NK-92 treated with Interleukin-12 subunit alpha and Interleukin-12 subunit beta, amount 100 ng/mL, for 24 hours (cell line): ENCODE results near the gene CEACAM20.
"Not testable (repeated sequence)": the region's sequence is repeated elsewhere in the genome, so short reads cannot be mapped to it uniquely, and the experiment has no call there.

ENCODE experiments used
- DNase-seq: peaks from one replicate; lab custom pipeline; 2025; lab: John Stamatoyannopoulos, UW

The CEACAM20 gene

DNA sequence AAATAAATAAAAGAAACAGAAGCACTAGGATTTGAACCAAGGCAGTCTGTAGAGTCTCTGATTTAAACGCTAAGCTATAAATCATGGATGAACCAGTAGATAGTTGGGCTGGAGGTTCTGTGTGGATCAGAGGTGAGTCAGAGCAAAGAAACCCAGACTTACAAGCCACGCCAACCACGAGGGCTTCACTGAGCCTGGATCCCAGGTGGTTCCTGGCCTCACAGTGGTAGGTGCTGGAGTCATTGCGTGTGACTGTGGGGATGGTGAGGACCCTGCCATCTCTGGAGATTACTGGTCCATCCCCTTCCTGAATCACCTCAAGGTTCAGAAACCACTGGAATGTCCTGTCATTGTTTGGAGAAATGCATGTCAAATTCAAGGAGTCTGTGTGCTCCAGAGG lies 19.3 kb upstream of the CEACAM20 start:
- DNase-seq, result no peak

DNA sequence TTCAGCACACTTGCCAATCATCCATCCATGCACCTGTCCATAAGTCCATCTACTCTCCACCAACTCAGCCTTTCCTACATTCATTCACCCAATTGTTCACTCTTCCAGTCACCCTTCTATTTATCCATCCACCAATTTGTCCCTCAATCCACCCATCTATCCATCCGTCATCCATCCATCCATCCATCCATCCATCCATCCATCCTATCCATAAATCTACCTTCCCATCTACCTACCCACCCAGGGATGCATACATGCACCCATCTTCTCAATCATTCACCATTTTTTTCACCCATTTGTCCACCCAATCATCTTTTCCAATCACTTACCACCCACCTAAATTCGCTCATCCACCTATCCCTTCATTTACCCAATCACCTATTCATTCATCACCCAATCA lies 14.6 kb upstream of the CEACAM20 start:
- DNase-seq, result no peak

DNA sequence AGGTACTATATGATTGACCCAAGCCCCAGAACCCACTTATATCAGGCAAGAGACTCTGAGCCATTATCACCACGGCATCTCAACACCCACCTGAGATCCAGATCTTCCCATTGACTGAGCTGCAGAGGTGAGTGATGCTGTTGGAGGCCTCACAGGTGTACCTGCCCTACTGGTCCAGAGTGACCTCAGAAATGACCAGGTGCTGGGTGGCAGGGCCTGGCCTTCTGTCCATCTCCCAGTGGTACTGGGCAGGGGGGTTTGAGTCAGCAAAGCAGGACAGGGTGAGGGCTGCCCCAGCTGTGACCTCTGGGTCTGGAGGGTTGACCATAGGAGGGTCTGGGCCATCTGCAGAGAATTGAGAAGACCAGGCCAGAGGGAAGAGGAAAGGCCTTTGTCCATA lies 13.2 kb upstream of the CEACAM20 start:
- no peak for DNase-seq

DNA sequence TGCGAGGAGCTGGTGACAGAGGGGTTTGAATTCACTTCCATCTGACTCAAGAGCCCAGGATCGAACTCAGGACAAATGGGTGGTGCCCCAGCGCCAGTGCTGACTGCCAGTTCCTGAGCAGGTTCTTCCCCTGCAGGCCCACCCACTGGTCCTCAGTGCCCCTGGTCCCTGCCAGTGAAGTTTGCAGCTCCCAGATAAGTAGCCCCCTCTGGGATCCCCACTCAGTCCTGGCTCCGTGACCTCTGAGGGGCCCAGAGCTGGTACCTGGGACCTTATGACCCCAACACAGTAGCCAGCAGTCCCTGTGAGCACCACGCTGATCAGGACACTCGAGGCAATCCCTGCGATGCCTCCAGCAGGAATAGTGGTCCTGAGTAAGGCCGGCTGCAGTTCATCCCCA lies 11.3 kb upstream of the CEACAM20 start:
- no peak for DNase-seq

- no peak for DNase-seq
Measured at GRCh38 chr19:44539991-44540390, 10.5 kb upstream of the CEACAM20 start.

DNA sequence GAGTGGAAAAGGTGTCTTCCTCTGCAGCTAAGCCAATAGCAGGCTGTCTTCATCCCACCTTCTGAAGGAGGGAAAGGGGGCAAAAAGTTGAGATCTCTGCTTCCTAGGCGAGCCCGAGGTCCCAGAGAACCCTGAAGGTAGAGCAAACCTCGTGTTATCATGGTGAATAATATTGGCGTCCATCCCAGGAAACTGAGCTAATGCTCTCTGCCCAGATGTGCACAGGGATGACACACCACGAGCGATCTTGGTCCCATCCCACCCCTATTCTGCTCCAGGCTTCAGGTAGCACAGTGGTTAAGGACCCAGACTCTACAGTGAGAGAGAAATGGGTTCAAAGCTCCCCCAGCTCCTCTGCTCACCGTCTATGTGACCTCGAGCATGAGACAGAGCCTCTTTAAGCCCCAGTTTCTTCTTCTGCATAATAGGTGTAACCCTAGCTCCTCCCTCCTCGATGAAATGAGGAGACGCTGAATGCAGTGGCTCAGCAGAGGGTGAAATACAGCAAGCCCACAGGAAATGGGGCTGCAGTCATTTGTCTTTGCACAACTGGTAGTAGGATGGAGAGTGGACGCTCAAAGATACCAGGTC lies 9.9 kb upstream of the CEACAM20 start:
- DNase-seq, result no peak

GRCh38 chr19:44535361-44535760 lies 5.9 kb upstream of the CEACAM20 start:
- not testable (repeated sequence) for DNase-seq

- no peak for DNase-seq
Measured at GRCh38 chr19:44532819-44533218, 3.3 kb upstream of the CEACAM20 start.

DNA sequence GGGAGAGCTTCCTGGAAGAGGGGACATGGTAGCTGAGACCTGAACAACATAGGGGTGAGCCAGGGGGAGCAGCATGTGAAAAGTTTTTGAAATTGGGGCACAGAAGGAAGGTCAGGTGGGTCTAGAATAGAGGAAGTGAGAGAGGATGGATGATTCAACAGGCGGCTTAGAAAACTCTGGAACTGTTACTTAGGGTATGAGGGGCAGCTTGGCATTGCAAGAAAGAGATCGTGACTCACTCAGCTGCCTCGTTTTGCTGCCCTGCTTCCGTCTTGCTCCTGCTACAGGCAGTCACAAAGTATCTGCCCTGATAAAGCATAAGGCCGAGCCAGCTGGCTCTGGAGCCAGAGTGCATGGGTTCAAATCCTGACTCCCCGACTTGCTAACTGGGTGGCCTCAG lies 1.3 kb upstream of the CEACAM20 start:
- DNase-seq, result no peak

GRCh38 chr19:44527554-44527953 lies 1.9 kb downstream of the CEACAM20 start:
- no peak for DNase-seq

GRCh38 chr19:44525721-44526430 lies 3.6 kb downstream of the CEACAM20 start:
- DNase-seq, result no peak

DNA sequence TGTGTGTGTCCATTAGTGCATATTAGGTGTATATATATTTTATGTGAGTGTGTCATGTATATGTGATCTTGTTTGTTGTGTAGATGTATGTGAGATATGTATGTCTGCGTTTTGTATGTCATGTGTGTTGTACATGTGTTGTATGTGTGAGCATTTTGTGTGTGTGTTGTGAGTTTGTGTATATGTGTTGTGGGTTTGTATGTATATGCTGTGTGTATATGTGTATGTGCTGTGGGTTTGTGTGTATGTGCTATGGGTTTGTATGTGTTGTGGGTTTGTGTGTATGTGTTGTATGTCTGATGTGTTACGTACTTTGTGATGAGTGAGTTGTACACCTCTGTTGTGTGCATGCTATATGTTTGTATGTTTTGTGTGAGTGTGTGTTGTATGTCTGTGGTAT lies 8.1 kb downstream of the CEACAM20 start:
- DNase-seq, result no peak

DNA sequence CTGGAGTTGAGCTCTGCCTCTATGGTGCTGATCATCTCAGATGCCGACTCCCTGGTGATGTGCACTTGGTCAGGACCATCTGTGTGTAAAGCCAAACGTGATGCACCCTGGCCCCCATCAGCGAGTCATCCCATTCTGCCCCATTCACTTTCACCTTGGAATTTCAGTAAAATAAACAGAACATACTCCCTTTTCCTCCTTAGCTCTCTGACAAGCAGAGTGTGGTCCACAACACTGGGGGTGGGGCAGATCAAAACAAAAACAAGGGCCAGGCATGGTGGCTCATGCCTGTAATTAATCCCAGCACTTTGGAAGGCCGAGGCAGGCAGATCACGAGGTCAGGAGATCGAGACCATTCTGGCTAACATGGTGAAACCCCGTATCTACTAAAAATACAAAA lies 12.3 kb downstream of the CEACAM20 start:
- DNase-seq, result no peak

DNA sequence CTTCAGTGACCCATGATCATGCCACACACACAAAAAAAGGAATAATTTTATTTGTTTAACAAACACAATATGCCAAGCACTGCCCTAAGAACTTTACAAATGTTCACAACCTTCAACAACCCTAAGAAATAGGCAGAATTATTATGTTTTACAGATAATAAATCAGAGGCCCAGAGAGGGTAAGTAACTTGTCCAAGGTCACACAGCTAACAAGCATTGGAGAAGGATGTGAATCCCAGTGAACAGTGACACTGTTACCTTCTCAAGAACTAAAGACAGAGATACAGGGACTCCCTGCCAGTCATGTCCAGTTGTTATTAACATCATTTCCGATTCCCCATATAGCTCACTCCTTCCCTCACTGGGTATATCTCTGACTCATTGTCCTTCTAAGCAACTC lies 13.6 kb downstream of the CEACAM20 start:
- no peak for DNase-seq

DNA sequence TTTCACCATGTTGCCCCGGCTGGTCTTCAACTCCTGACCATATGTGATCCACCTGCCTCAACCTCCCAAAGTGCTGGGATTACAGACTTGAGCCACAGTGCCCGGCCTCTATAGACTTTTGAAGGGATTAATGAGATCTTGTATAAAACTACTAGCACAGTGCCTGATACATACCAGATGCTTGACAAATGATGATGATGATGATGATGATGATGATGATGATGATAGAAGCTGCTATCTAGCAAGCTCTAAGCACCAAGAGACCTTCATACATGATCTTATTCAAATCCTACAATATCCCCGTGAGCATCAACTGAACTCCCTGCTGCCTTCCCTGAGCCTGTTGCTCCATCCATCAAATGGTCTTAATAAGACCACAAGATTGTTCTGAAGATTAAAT lies 14.4 kb downstream of the CEACAM20 start:
- DNase-seq, result no peak

DNA sequence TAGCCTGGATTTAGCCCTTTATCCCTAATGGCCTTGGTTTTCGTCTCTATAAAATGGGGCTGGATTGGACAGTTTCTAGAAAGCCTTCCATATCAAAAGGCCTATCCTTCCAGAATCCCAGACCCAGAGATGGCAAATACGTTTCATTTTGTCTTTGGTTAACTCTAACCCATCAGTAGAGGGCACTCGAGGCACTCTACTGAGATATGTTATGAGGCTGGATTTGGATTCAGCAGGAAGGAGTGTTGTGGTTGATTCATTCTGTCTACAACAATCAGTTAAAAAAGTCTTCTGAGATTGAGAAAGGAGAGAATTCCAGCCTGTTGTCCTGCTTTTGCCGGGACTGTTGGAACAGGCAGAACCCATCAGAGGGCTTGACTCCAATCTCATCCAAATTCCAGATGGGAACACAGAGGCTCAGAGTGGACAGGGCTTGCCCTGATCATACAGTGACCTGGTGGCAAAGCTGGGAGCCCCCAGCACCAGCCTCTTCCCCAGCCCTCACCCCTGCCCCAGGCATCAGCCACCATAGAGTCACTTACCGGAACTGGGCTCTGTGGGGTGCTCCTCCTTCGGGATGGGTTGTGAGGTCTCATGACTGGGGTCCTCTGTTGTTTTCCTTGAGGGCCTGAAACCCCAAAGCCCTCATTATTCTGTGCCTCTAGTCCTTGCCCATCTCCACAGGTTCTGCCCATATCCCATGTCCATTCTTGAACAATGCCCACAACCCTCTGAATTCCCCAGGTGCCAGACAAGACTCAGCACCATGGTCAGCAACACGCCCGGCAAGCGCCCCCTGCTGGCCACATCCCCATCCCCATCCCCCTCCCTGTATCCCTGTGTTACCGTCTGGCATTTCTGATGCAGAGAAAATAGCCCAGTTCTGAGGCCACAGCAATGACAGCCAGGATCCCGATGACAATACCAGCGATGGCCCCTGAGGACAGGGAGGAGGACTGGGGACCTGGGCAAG lies 16.9 kb downstream of the CEACAM20 start:
- no peak for DNase-seq

- DNase-seq, result no peak
Measured at GRCh38 chr19:44509478-44509877, 20.0 kb downstream of the CEACAM20 start.

DNA sequence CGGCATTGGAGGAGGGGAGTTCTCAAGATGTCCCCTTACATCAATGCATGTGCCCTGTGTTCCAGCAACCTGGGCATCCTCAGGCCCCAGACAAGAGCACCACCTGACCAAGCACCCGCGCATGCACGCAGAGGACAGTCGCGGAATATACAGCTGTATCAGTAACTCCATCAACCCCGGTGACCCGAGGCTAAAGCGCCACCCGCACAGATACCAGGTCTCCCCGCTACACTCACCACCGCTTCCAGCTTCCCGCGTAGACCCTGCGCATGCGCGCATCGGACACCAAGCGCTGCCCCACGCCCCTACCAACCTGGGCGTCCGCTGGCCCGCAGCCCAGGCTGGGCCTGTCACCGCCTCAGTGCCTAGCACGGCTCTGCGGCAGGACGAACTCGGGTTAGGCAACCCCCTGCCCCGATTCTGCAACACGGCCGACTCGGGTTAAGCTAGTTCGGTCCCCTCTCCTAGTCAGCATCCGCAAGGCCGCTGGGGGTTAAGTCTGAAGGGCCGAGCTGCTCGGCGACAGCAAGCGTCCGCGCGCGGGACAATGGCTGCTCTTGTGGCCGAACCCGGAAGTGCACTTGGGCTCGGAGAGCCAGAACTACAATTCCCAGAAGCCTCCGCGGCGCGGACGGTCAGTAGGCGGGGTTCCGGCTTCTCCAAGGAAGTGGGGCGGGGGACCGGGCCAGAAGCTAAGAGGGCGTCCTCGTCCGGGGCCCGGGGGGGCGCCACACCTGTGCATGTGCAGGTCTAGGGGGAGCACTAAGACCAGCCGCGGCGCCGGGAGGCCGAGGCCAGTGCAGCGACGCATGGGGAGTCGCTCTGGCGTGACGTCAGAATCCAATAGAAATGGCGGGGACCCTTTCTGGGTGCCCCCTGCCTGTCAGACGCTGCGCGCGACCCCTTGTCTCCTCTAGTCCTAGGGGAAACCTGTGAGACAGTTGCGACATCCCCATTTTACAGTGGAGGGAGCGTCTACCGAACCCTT lies 29.2 kb downstream of the CEACAM20 start, which contains the start of gene ZNF180:
TSS of gene ZNF180 (minus strand) at position 561 of the 988 bp plus-strand sequence. CDS start 3,188 bp downstream, outside the sequence.
- DNase-seq, result peak; percentile 92

- no peak for DNase-seq
Measured at GRCh38 chr19:44499559-44499958, 29.9 kb downstream of the CEACAM20 start.

GRCh38 chr19:44498988-44499387 lies 30.5 kb downstream of the CEACAM20 start:
- DNase-seq, result no peak

DNA sequence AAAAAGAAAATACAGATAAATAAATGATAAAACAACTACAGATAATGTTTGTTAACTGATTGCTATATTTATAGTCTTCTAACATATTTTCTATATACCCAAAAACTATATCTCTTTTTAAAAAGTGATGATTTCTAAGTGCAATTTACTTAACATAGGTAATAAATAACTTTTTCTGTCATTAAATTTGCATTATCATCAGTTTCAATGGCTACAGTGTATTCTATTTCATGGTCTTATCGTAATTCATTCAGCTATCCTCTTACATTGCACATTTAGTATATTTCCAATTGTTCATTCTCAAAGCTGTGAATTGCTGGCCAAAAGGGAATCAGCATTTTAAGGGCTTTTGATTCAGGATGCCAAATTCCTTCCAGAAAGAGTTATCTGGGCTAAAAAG lies 32.8 kb downstream of the CEACAM20 start:
- no peak for DNase-seq
